GM18511 (cell line): ENCODE measurements around the gene ZNF691.

ENCODE experiments used
- ATAC-seq: cut with Tn5 transposase; IDR thresholded peaks from one replicate; pipeline ENCODE4 v1.9.1; 2021; ENCODE audit warnings: mild to moderate bottlenecking, moderate library complexity; ENCODE audit not compliant: unreplicated experiment

ZNF691 gene

GRCh38 chr1:42832641-42833240 is 13.7 kb upstream of the ZNF691 start:
- ATAC-seq: no peak

- ATAC-seq: no peak
Observed at GRCh38 chr1:42833981-42834380, 12.4 kb upstream of the ZNF691 start.

- no peak for ATAC-seq
Observed at GRCh38 chr1:42834803-42835202, 11.6 kb upstream of the ZNF691 start.

- ATAC-seq: no peak
Observed at GRCh38 chr1:42835422-42835821, 11.0 kb upstream of the ZNF691 start.

GRCh38 chr1:42837709-42838108 is 8.7 kb upstream of the ZNF691 start:
- no peak for ATAC-seq

- ATAC-seq: no peak
Observed at GRCh38 chr1:42838482-42839190, 7.8 kb upstream of the ZNF691 start.

GRCh38 chr1:42841010-42841409 is 5.4 kb upstream of the ZNF691 start:
- no peak for ATAC-seq

GRCh38 chr1:42841440-42842147 is 4.8 kb upstream of the ZNF691 start:
- ATAC-seq: no peak

- ATAC-seq: no peak
Observed at GRCh38 chr1:42844592-42845140, 1.7 kb upstream of the ZNF691 start.

GRCh38 chr1:42845193-42845592 is 1.2 kb upstream of the ZNF691 start:
- ATAC-seq: no peak

GRCh38 chr1:42845866-42846256 is 552 bp upstream of the ZNF691 start:
- ATAC-seq: peak; percentile 28

- peak; percentile 6 for ATAC-seq
Observed at GRCh38 chr1:42847111-42847595, 740 bp downstream of the ZNF691 start.

- no peak for ATAC-seq
Observed at GRCh38 chr1:42847721-42848460, 1.5 kb downstream of the ZNF691 start.

- ATAC-seq: no peak
Observed at GRCh38 chr1:42848823-42849537, 2.6 kb downstream of the ZNF691 start.

- no peak for ATAC-seq
Observed at GRCh38 chr1:42849944-42850343, 3.5 kb downstream of the ZNF691 start.

GRCh38 chr1:42851420-42851819 is 5.0 kb downstream of the ZNF691 start:
- no peak for ATAC-seq

- no peak for ATAC-seq
Observed at GRCh38 chr1:42851960-42852607, 5.7 kb downstream of the ZNF691 start.

GRCh38 chr1:42852608-42852980 is 6.2 kb downstream of the ZNF691 start:
- ATAC-seq: no peak

- no peak for ATAC-seq
Observed at GRCh38 chr1:42853116-42853884, 6.9 kb downstream of the ZNF691 start.
